HG02571 (cell line): ENCODE data around the gene RSAD1.

Experiments
- ATAC-seq: cut with Tn5 transposase; IDR thresholded peaks from one replicate; pipeline ENCODE4 v1.9.1; 2021; ENCODE audit warnings: mild to moderate bottlenecking, moderate library complexity; ENCODE audit not compliant: unreplicated experiment

RSAD1 gene

GRCh38 chr17:50457621-50458020 is 21.0 kb upstream of the RSAD1 start:
- ATAC-seq: no peak

GRCh38 chr17:50458270-50458669 is 20.4 kb upstream of the RSAD1 start:
- ATAC-seq: no peak

DNA sequence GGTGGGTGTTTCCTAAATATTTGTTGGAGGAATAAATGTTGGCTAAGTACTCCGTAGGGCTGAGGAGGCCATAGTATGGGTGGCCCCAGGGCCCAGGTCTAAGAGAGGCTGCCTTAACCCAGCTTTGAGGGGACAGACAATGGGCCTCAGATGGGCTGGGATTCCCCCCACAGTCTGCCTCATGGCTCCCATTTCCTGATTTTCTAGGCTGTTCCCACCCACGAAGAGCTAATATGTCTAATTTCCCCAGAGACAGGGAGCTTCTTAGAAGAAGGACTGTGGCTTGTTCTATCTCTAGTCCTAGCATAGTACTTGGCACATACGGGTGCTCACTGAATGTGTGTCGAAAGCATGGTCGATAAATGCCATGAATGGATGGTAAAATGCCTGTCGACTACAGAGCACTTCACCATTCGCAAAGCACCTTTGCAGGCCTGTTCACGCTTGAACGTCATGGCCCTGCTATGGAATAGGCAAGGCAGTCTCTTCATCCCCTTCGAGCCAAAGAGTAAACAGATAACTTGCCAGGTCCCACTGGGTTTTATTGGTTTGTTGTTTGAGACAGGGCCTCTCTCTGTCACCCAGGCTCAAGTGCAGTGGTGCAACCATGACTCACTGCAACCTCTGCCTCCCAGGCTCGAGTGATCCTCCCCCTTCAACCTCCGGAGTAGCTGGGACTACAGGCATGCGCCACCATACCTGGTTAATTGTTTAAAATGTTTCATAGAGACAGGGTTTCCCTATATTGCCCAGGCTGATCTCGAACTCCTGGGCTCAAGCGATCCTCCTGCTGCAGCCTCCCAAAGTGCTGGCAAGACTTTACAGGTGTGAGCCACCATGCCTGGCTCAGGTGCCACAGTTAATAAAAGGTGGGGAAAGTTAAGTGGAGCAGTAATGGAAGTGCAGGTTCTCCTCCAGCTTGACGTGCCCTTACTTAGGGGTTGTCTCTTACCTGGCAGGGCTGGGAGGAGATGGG is 19.7 kb upstream of the RSAD1 start:
- ATAC-seq: no peak

DNA sequence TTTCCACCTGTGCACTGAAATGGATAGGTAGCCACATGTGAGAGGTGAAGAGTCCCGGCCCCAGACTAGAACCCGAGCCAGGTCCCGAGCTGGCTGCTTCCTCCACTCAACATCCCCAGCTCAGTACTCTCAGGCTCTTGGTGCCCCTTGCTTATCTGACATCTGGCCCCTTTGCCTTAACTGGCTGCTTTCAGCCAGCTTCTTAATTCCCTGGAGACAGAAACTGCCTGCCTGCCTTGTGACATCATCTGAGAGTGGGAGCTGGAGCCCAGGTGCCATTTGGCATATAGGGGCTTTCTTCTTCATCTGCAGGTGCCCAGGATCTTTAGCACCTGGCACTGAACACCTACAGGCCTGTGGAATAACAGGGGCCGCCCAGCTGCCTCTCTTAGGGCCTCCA is 18.9 kb upstream of the RSAD1 start:
- no peak for ATAC-seq

GRCh38 chr17:50460831-50461526 is 17.7 kb upstream of the RSAD1 start:
- no peak for ATAC-seq

- ATAC-seq: no peak
These were observed 17.0 kb upstream of the RSAD1 start for GRCh38 chr17:50461550-50462132.

DNA sequence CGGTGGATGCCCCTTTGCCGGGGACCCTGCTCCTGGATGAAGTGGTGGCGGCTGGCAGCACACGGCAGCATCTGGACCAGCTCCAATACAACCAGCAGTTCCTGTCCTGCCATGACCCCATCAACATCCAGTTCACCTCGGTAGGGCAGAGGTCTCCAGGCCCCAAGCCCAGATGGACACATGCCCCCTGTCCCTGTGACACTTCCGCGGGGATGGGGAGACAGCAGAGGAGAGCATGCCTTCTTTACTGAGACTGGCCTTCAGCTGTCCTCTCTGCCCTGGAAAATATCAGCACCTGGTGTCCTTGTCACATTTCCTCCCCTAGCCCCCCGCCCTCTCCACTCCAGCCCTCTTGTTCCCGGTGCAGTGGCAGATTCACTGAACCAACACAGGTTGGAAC is 16.2 kb upstream of the RSAD1 start:
- ATAC-seq: no peak

DNA sequence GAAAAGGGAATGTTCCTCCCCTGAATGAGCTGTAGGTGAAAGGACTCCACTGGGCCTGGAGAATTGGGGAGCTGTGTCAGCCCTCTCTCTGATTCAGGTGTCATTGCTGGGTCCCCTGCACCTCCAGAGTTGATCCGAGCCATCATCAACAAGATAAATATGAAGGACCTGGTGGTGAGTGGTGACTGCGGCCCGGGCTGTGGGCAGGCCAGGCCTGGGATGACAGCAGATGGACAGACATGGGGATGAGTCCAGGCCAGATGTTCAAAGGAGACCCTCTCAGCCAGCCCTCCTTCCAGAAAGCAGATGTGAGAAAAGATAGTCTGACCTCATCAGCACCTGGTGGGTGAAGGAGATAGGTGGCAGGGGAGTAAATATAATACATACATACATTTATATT is 14.5 kb upstream of the RSAD1 start:
- no peak for ATAC-seq

GRCh38 chr17:50464736-50465135 is 13.9 kb upstream of the RSAD1 start:
- no peak for ATAC-seq

GRCh38 chr17:50465171-50465570 is 13.5 kb upstream of the RSAD1 start:
- ATAC-seq: no peak

GRCh38 chr17:50465635-50466034 is 13.0 kb upstream of the RSAD1 start:
- no peak for ATAC-seq

DNA sequence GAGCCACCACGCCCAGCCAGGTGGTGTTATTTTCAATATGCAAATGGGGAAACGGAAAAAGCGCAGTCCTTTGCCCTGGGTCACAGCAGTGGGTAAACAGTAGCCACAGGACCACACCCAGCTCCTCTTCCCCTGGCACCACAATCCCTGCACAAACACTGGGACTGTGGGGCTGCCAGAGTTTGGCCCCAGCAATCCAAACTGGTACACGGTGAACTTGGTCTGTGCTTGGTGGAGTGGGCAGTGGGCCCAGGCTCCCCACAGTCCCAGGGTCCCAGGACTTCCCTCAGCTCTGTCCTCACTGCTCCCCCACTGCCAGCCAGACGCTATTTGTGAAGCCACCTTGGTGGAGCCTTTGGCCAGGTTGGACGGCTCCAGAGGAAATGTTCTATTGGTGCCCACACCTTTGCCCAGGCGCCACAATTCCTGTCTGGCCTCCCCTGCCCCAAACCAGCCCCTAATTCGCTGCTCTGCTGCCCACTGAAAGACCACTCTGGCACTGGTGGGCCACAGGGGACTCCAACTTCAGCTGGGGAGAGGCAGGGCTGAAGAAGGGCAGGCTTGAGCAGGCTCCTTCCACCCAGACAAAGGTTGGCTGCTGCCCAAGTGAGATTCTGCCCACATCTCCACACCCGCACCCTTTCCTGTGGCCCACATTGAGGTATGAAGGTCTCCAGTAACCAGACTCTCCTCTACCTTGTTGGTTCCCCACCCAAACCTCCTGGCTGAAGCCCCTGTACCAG is 12.1 kb upstream of the RSAD1 start:
- ATAC-seq: no peak

GRCh38 chr17:50467114-50467854 is 11.4 kb upstream of the RSAD1 start:
- ATAC-seq: no peak

DNA sequence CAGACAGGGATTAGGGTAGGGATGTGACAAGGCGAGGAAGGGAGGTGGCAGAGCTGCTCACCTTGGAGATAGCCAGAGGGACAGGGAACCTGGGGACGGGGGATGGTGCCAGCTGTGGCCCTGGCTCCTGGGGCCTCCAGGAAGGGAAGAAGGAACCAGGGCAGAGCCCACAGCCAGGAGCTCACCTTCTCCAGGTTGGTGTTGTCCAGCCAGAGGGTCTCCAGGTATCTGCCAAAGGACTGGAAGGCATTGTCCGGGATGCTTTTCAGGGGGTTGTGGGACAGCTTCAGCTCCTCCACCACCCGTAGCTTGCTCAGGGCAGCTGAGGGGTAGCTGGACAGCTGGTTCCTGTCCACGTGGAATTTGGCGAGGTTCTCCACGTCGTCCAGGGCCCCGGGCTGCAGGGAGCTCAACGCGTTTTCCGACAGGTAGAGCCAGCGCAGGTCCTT is 10.8 kb upstream of the RSAD1 start:
- ATAC-seq: no peak

GRCh38 chr17:50468304-50469207 is 10.1 kb upstream of the RSAD1 start, which contains the start of gene CHAD:
Gene CHAD, minus strand, starts transcription at chr17:50468880. Its CDS starts 67 bp downstream, at chr17:50468813.
- no peak for ATAC-seq

DNA sequence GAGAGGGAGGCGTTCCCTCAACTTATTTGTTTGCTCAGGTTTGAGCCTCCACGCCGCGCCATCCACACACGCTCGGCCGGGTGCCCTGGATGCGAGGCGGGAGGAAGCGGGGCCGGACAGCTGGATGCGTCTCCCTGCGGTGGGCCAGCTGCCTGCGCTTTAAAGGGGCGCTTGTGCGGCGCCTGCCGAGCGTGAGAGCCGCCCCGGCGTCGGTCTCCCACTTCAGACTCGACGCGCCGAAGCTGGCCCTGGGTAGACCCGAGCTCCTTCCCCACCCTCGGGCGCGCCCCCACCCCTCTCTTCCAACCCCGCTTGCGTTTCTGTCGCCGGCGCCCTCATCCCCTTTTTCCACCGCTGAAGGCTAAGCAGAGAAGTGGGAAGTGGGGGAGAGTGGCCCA is 9.5 kb upstream of the RSAD1 start:
- ATAC-seq: no peak

DNA sequence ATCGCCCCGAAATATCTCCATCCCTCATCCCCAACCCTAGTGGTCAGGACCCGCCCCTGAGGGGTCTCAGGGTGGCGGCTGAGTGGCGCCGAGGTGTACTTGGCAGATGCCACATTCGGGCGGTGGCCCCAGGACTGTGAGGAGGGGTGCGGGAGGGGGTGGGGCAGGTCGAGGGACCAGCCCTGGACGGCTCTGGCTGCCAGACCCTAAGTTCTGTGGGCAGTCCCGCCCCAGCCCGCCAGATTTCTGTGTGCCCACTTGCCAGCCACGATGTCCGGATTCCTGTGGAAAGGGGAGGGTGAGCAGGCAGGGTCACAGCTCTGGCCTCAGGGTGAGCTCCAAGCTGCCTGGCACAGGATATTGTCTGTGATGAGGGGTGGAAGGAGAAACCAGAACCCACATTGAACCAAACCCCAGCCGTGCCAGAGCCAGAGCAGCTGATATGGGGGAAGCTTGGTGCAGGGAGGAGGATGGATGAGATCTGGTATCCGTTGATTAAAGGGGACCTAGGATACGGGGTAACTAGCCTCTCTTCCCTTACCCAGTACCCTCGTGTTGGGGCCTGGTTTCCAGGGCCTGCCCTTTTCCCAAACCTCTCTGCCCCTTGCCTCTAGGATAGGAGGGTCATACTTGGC is 8.9 kb upstream of the RSAD1 start:
- no peak for ATAC-seq

DNA sequence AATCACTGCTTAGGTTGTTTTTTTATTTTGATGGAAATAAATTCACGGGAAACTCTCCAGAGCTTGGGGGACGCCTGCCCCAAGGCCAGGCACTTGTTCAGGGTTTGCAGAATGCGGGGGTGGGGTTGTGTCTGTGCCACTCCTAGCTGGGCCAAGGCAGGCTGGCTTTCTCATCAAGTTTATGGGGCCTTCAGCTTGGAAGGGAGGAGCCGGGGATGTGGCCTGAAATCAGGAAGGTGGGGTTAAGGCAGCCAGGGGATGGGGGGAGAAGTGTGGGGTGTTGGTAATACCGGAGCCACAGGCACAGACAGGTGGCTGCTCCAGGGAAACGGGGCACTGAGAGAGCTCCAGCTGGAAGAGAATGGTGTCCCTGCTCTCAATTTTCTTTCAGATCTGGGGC is 8.2 kb upstream of the RSAD1 start:
- no peak for ATAC-seq
